ENCODE results near the gene WNT5B.
A peak's percentile ranks its signal among the peaks of the same experiment; 100 is the strongest.
"Not testable (repeated sequence)": the region's sequence is repeated elsewhere in the genome, so short reads cannot be mapped to it uniquely, and the experiment has no call there.

WNT5B gene

DNA sequence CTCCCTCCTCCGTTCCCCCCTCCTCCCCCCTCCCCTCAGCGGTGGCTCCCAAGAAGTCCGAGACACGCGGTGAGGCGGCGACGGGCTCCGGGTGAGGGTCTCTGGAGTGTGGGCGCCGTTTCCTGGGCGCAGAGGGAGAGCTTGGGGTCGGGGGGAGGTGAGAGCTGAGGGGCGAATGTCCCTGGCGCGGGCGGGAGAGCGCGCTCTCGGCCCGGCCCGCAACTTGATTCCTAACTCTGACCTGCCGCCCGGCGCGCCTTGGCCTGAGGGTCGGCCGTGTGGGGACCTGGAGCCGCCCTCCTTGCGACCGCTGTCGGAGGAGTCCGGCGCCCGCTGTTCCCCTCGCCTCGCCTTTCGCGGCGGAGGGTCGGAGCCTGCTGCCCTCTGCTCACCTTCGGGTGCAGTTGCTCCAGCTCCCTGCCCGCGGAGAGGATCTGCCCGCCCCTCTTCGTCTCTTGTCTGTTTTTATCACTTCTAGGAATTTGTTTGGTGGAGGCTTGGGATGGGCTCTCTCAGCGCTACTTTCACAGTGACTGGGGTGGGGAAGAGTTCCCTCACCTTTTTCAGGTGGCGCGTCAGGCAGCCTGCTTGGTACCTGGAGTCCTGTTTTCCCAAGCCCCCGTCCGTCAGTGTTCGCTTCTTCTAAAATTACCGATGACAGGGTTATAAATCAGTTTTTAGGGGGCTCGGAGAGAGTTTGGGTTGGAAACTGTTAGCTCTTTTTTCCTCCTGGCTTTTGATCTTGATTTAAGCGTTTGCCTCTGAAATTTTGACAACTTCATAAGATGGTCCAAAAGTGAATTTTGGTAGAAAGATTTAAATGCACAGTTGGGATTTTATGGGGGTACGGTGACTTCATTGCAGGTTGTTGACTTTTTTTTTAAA, 62.3 kb downstream of the WNT5B start:
- peak; percentile 15 to 20 for DNase-seq (ENCODE audit: low read depth in 2 of 2)

- DNase-seq (ENCODE audit: low read depth in 2 of 2) = no peak
Observed at GRCh38 chr12:1692226-1692625, 63.2 kb downstream of the WNT5B start.

DNA sequence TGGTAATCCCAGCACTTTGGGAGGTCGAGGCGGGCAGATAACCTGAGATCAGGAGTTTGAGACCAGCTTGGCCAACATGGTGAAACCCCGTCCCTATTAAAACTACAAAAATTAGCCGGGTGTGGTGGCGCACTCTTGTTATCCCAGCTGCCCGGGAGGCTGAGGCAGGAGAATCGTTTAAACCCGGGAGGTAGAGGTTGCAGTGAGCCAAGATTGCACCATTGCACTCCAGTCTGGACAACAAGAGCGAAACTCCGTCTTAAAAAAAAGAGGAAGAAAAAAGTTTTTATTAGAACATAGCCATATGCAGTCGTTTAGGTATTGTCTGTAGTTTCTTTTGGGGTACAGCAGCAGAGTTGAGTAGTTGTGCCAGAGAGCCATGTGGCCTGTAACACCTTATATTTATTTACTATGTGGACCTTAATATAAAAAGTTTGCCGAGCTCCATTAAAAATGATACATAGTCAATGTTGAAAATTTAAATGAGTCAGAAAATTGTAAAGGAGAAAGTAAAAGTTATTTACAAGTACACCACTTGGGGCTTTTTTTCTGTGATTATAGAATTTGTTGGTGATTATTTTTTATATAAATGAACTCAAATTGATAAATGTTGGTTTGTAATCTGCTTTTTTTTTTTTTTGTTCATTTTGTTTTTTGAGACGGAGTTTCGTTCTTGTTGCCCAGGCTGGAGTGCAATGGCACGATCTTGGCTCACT, 64.0 kb downstream of the WNT5B start:
- DNase-seq (ENCODE audit: low read depth in 2 of 2) = no peak

- not testable (repeated sequence) for DNase-seq (ENCODE audit: low read depth in 2 of 2)
Observed at GRCh38 chr12:1695097-1695496, 66.1 kb downstream of the WNT5B start.

DNA sequence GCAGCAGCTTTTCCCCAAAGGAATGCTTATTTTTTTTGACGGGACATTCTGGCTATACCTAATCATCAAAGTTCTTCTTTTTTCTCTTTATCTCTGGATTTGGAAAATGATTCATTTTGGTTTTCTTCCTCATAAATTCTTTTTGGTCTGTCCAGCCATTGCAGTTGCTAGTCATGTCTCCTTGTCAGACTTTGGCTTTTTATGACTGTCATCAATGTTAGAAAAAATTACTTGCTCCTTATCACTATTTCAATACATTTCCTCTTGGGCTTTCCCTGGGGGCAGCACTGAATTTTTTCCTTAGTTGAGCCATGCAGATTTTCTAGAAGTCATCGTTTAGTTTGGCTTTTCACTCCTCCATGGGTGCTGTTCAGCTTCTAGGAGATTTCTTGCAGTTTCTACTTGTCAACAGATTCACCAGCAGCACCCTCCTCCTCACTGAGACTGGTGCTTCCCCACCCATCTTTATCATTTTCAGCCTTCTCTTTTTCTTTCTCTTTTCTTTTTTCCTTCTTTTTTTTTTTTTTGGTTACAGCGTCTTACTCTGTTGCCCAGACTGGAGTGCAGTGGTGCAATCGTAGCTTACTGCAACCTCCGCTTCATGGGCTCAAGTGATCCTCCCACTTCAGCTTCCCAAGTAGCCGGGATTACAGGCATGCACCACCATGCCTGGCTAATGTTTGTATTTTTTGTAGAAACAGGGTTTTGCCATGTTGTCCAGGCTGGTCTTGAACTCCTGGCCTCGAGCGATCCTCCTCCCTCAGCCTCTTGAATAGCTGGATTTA, 67.0 kb downstream of the WNT5B start:
- DNase-seq (ENCODE audit: low read depth in 2 of 2) = no peak

GRCh38 chr12:1696800-1697199, 67.8 kb downstream of the WNT5B start:
- DNase-seq (ENCODE audit: low read depth in 2 of 2) = no peak

Data from stimulated activated CD8-positive, alpha-beta memory T cell treated with anti-CD3 and anti-CD28 coated beads, Interleukin-15, amount 100 ng/mL, for 48 hours (primary cell).